ENCODE data around the gene REEP6.

DNA sequence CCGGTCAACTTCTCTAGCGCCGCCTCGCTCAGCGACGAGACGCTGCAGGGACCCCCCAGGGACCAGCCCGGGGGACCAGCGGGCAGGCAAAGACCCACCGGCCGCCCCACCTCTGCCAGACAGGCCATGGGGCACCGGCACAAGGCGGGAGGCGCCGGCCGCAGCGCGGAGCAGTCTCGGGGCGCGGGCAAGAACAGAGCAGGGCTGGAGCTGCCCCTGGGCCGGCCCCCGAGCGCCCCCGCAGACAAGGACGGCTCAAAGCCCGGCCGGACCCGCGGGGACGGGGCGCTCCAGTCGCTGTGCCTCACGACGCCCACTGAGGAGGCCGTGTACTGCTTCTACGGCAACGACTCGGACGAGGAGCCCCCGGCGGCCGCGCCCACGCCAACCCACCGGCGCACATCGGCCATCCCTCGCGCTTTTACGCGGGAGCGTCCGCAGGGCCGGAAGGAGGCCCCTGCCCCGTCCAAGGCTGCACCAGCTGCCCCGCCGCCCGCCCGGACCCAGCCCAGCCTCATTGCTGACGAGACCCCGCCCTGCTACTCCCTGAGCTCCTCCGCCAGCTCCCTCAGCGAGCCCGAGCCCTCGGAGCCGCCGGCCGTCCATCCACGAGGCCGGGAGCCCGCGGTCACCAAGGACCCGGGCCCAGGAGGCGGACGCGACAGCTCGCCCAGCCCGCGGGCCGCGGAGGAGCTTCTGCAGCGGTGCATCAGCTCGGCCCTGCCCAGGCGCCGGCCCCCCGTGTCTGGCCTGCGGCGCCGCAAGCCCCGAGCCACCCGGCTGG is 23.3 kb upstream of the REEP6 start:
- TF ChIP-seq, protein P1, sequence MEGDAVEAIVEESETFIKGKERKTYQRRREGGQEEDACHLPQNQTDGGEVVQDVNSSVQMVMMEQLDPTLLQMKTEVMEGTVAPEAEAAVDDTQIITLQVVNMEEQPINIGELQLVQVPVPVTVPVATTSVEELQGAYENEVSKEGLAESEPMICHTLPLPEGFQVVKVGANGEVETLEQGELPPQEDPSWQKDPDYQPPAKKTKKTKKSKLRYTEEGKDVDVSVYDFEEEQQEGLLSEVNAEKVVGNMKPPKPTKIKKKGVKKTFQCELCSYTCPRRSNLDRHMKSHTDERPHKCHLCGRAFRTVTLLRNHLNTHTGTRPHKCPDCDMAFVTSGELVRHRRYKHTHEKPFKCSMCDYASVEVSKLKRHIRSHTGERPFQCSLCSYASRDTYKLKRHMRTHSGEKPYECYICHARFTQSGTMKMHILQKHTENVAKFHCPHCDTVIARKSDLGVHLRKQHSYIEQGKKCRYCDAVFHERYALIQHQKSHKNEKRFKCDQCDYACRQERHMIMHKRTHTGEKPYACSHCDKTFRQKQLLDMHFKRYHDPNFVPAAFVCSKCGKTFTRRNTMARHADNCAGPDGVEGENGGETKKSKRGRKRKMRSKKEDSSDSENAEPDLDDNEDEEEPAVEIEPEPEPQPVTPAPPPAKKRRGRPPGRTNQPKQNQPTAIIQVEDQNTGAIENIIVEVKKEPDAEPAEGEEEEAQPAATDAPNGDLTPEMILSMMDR (conservative IDR thresholded peaks at IDR 0.05 in 1 of 2, IDR thresholded peaks at IDR 0.05 in 1 of 2; ENCODE audit: low read depth in 1 of 2, low read length in 2 of 2) = no peak
- no peak for TF ChIP-seq EZH2 (IDR thresholded peaks at IDR 0.05; ENCODE audit: low read length, missing control alignments)
